DMS 273 (cell line): ENCODE results near the gene CACFD1.
"Not testable (repeated sequence)": the region's sequence is repeated elsewhere in the genome, so short reads cannot be mapped to it uniquely, and the experiment has no call there.

Experiments
- DNase-seq: peaks from one replicate; lab custom pipeline; 2025; ENCODE audit not compliant: unreplicated experiment; lab: John Stamatoyannopoulos, UW

Gene CACFD1

DNA sequence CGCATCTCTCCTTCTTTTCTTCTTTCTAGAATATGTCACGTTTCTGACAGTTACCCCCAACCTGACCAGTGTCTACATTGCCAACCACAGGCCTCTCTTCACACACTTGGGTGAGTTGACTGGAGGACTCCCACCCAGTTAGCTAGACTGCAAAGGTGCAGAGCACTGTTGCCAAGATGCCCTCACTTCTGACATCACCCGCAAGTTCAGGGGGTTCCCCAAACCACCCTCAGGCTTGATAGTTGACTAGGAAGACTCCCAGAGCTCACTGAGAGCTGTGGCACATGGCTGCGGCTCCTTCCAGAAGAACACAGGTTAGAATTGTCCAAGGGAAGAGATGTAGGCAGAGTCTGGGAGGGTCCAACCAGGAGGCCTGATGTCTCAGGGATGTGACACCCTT lies 20.4 kb upstream of the CACFD1 start:
- no peak for DNase-seq

DNA sequence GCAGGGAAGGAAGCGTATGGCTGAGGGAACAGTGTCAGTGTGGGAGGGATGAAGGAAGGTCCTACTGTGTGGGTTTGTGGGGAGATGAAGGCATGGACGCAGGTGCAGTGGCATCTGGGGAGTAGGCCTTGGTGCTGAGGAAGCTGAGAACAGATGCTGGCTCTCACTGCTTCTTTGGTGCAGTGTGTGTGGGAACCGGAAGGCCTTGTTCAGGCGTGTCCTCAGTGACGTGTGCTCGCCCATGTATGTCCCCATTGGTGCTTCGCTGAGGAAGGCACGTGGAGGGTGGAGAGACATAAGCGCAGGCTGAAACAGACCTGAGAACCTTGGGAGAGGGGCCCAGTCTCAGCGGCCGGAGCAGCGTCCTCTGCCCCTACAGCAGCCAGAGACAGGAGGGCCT lies 18.9 kb upstream of the CACFD1 start:
- DNase-seq, result no peak

DNA sequence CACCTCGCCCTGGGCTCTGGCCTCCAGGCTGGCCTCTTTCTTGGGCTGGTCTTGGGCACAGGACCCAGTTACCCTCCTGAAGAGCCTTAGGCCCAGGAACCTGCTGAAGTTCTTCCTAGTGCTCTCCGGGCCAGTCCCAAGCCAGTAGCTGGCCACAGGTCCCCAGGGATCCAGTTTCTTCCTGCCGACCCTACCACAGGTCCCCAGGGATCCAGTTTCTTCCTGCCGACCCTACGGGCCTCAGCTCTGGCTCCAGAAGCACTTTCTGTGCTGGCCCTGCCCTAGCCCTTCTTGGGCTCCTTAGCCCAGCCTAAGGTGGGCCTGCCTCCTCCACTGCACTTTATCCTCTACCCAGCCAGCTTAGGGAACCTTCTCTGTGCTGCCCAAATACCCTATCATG lies 18.2 kb upstream of the CACFD1 start:
- no peak for DNase-seq

GRCh38 chr9:133443248-133443647 lies 16.5 kb upstream of the CACFD1 start:
- no peak for DNase-seq

- DNase-seq, result no peak
Observed at GRCh38 chr9:133443982-133444381, 15.8 kb upstream of the CACFD1 start.

DNA sequence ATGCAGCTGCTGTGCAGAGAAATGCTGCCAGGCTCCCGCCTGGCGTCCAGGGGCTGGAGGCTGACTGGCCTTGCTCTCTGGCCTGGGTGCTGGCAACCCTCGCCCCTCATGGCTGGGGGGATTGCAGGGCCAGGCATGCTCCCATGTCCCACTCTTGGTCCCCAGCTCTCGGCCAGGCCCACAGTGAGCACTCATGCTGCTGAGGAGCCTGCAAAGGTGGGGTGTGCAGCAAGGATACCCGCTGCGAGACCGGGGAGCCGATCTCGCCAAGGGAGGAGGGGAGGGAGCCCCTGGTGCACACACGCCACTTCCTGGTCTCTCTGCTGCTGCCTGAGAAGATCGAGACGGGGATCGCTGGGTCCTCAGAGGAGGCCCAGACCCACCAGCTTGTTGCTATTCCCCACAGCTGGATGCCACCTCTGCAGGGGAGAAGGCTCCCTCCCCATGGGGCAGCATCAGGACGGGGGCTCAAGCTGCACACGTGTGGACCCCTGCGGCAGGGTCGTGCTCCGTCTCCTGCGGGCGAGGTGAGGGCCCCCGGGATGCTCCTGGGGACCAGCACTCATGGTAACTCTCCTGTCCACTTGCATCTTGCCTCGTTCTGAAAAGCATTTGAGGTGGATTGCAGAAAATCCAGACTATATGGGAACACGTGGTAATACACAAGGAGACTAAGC lies 14.3 kb upstream of the CACFD1 start:
- no peak for DNase-seq

- no peak for DNase-seq
Observed at GRCh38 chr9:133448487-133448972, 11.2 kb upstream of the CACFD1 start.

GRCh38 chr9:133449760-133450159 lies 10.0 kb upstream of the CACFD1 start:
- peak; percentile 40 for DNase-seq

- DNase-seq, result not testable (repeated sequence)
Observed at GRCh38 chr9:133451865-133452264, 7.9 kb upstream of the CACFD1 start.

DNA sequence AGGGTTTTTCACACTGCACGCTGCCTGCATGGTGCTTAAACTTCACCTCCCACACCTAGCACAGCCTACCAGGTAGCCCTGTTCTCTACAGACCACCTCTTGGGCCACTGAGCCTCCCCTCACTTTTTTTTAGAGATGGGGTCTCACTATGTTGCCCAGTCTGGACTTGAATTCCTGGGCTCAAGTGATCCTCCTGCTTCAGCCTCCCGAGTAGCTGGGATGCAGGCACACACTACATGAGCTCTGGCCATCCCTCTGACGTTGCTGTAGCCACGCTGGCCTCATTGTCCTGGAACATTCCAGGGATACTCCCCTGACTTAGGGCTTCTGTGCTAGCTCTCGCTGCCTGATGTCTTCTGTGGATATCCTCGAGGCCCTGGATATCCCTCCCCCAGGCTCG lies 7.2 kb upstream of the CACFD1 start:
- DNase-seq, result no peak

DNA sequence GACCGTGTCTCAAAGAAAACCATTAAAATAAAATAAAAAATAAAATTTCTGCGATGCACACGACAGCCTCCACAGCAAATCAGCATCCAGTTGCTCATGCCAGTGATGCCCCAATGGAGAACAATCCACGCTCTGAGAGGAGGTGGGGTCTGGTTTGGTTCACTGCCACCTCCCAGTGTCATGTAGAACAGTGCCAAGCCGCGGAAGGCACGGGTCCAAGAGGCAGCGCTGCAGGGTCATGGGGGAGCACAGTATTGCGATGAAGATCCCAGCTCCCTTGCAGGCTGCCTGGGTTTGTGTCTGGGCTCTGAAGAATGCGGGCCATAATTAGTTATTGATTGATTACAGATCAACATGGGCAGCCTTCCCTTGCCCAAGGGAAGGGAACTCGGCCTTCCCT lies 6.1 kb upstream of the CACFD1 start:
- no peak for DNase-seq

DNA sequence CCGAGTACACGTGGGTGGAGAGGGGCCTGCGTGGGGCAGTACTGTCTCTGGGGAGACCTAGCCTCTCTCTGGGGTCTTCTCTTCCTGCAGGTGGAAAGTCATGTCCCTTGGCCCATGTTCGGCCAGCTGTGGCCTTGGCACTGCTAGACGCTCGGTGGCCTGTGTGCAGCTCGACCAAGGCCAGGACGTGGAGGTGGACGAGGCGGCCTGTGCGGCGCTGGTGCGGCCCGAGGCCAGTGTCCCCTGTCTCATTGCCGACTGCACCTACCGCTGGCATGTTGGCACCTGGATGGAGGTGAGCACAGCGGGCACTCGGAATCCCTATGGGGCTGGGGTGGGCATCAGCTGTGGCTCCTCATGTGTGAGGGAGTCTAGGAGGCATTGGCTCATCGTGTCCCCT lies 5.5 kb upstream of the CACFD1 start:
- DNase-seq, result no peak

DNA sequence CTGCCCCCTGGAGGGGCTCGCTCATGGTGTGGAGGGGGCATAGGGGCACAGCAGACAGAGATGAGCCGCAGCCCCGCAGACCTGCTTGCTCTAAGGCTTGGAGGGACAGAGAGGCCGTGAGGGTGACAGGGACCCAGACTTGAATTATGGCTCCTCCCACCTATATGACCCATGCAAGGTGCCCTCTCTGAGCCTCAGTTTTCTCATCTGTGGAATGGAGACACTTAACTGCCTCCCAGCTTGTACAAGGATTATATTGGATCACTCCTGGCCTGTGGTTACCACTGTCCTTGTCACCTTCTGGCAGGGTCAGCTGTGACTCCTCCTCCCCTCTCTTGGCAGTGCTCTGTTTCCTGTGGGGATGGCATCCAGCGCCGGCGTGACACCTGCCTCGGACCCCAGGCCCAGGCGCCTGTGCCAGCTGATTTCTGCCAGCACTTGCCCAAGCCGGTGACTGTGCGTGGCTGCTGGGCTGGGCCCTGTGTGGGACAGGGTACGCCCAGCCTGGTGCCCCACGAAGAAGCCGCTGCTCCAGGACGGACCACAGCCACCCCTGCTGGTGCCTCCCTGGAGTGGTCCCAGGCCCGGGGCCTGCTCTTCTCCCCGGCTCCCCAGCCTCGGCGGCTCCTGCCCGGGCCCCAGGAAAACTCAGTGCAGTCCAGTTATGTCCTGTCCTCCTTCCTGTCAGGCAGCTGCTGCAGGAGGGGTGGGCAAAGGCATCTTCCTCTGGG lies 4.7 kb upstream of the CACFD1 start:
- no peak for DNase-seq

DNA sequence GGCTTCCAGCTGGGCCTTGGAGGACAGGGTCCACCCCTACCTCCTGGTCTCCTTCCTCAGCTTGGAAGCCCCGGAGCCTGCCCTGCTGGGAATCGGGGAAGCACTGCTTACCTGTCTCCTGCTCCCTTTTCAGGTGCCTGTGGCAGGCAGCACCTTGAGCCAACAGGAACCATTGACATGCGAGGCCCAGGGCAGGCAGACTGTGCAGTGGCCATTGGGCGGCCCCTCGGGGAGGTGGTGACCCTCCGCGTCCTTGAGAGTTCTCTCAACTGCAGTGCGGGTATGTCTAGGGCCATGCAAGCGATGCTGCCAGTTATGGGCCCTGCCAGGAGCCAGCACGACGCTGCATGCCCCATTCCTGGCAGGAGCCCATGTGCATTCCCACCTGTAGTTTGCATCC lies 3.8 kb upstream of the CACFD1 start:
- no peak for DNase-seq

DNA sequence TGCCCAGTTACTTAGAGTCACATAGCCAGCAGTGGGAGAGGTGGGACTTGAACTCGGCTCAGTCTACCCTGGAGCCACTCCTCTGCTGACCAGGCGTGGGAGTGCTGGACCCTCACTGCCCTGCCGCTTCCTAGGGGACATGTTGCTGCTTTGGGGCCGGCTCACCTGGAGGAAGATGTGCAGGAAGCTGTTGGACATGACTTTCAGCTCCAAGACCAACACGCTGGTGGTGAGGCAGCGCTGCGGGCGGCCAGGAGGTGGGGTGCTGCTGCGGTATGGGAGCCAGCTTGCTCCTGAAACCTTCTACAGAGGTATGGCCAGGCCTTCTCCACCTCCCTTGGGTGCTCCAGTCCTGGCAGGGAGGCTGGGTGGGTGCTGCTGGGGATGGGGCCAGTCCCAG lies 3.4 kb upstream of the CACFD1 start:
- peak; percentile 23 for DNase-seq

DNA sequence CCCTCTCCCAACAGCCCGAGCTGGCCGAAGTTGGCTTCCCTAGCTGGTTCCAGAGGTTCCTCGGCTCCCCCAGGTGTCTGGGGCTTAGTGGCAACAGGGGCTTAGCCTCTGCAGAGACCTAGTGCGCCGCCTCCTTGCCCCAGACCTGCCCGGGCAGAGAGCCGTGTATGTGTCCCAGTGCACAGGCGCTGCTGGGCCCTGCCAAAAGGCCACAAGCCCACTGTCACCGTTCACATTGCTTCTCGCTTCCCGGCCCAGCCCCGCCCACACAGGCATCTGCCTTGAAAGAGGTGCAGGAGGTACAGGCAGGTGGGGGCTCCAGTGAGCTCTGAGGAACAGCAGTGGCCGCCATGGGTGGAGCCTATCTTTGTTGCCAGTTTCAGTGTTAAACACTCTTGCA lies 2.5 kb upstream of the CACFD1 start:
- no peak for DNase-seq

DNA sequence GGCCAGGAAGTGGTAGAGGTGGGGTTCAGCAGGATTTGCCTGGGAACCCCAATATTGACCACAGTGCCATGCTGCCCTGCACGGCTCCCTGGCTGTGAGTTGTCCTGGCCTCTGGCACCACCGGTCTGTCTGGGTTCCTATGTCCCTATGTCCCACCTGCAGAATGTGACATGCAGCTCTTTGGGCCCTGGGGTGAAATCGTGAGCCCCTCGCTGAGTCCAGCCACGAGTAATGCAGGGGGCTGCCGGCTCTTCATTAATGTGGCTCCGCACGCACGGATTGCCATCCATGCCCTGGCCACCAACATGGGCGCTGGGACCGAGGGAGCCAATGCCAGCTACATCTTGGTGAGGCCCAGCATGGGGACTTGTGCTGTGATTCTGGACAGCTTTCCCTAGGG lies 2.0 kb upstream of the CACFD1 start:
- no peak for DNase-seq

GRCh38 chr9:133458643-133459312 lies 1.0 kb upstream of the CACFD1 start:
- DNase-seq, result no peak

DNA sequence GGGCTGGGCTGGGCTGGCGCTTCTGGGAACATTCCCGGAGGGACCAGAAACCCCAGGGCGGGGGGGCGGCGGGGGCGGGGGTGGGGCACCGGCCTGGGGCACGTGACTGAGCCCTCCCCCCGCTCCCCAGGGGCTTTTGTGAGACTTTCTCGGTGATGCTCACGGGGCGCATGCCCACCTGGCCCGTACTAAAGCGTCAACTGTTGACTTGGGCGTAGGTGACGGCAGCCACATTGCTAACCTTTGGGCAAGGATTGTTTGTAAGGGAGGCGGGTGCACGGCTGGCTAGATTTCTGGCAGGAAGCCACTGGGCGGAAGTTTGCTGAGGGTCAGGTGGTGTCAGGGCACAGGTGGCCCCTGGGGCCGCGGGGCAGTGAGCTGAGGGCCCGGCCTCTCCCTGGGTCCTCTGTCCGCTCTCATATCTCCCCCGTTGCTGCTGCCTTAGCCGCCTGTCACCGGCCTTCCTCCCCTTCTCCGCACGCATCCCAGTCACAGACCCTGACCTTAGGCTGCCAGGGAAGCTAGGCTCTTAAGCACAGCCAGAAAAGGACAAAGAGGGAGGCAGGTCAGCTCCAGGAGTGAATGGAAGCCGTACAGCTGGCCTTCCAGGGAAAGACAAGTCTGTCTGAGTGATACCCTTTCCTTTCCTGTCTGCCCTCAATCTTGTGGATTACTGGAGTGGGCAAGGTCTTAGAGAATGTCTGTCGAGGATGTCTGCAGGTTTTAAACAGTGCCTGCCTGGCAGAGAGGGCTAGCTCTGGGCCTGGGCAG lies 812 bp downstream of the CACFD1 start:
- DNase-seq, result peak; percentile 60

DNA sequence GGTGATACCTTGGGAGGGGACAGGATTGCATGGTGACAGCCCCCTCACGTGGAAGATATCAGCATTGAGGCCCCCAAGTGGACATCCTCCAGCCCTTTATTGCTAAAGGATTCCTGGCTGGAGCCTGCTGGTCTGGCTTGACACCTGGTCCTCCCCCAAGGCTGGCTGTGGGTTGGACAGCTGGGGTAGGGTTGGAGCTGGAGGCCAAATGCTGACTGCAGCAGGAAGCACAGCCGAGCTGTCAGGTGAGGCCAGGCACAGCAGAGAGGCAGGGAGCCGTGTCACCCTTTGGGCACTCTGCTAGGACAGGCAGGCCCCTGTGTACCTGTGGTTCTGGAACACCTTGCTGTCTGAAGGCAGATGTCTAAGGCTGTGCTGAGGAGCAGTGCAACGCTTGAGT lies 2.2 kb downstream of the CACFD1 start:
- peak; percentile 49 for DNase-seq

DNA sequence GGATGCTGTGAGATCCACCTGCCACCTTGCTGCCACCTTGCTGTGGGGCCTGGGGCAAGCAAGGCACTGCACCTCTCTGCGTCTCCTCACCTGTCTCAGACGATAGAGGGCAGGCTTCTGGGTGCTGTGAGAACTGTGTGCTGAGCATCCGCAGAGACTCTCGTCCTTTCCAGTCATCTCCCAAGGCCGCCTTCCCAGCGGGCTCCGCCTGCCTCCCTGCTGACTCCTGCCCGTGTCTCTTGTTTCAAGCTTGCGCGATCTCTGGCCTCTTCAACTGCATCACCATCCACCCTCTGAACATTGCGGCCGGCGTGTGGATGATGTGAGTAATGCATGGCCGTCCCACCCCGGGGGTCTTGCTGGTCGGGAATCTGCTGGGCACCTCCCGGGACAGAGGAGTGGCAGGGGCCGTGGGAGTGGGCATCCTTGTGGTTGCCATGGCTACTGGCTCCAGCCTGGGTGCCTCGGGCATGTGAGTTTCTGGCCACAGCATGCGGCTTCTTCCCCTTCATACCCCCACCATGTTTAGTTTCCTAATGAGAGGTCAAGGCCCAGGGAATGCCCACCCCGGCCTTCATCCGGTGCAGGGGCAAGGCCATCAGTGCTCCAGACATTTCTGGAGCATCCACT lies 3.6 kb downstream of the CACFD1 start:
- no peak for DNase-seq
